OCI-LY1 (cell line): ENCODE measurements around the gene SH3BP4.

ENCODE experiments used
- H2AFZ ChIP-seq: fragments of 200-600 bp; sonication (generic), shearing (Covaris generic); 2 replicates; pipeline ENCODE4 v1.6.0; 2014; ENCODE audit warnings: antibody characterized with exemption, mild to moderate bottlenecking, low read length
- H3F3A ChIP-seq: fragments of 200-600 bp; sonication (generic), shearing (Covaris generic); 2 replicates; pipeline ENCODE4 v1.6.0; 2014; ENCODE audit warnings: mild to moderate bottlenecking, antibody characterized with exemption, low read length, moderate library complexity; ENCODE audit not compliant: insufficient read depth
- H3K27ac ChIP-seq: fragments of 200-600 bp; sonication (generic); 2 replicates; pipeline ENCODE4 v1.5.1; 2014; ENCODE audit warnings: low read length, mixed run types, mild to moderate bottlenecking, low read depth; ENCODE audit not compliant: poor library complexity, severe bottlenecking
- H3K27me3 ChIP-seq: fragments of 200-600 bp; sonication (generic); 2 replicates; pipeline ENCODE4 v1.6.0; 2014; ENCODE audit warnings: antibody characterized with exemption, mild to moderate bottlenecking, low read length, moderate library complexity; ENCODE audit not compliant: insufficient read depth
- H3K36me3 ChIP-seq: fragments of 200-600 bp; sonication (generic); 2 replicates; pipeline ENCODE4 v1.6.1; 2014; ENCODE audit warnings: mild to moderate bottlenecking, antibody characterized with exemption, low read length, moderate library complexity, mixed read lengths; ENCODE audit not compliant: insufficient read depth
- H3K4me1 ChIP-seq: fragments of 200-600 bp; sonication (generic); 2 replicates; pipeline ENCODE4 v1.5.1; 2014; ENCODE audit warnings: mild to moderate bottlenecking, low read length, moderate library complexity; ENCODE audit not compliant: insufficient read depth, severe bottlenecking
- H3K4me2 ChIP-seq: fragments of 200-600 bp; sonication (generic), shearing (Covaris generic); 2 replicates; pipeline ENCODE4 v1.6.1; 2014; ENCODE audit warnings: low read length
- H3K4me3 ChIP-seq: fragments of 200-600 bp; sonication (generic); 2 replicates; pipeline ENCODE4 v1.5.1; 2014; ENCODE audit warnings: low read length, low read depth, mild to moderate bottlenecking, mixed read lengths; ENCODE audit not compliant: poor library complexity, severe bottlenecking
- H3K79me2 ChIP-seq: fragments of 200-600 bp; shearing (Covaris generic); 2 replicates; pipeline ENCODE4 v1.6.1; 2016; ENCODE audit warnings: mixed run types, low read length, mixed read lengths; ENCODE audit not compliant: insufficient read depth
- H3K9ac ChIP-seq: fragments of 200-600 bp; sonication (generic), shearing (Covaris generic); 2 replicates; pipeline ENCODE4 v1.6.1; 2014; ENCODE audit warnings: mild to moderate bottlenecking, low read length, mixed read lengths
- H3K9me2 ChIP-seq: fragments of 200-600 bp; sonication (generic), shearing (Covaris generic); 2 replicates; pipeline ENCODE4 v1.6.1; 2014; ENCODE audit warnings: low read depth, mild to moderate bottlenecking, low read length, mixed read lengths
- H3K9me3 ChIP-seq: fragments of 200-600 bp; shearing (Covaris generic); 2 replicates; pipeline ENCODE4 v1.6.1; 2014; ENCODE audit warnings: low read length, mixed read lengths
- H4K20me1 ChIP-seq: fragments of 200-600 bp; sonication (generic), shearing (Covaris generic); 2 replicates; pipeline ENCODE4 v1.6.0; 2016; ENCODE audit warnings: mild to moderate bottlenecking, low read length; ENCODE audit not compliant: insufficient read depth
- CTCF ChIP-seq: fragments of 200-600 bp; sonication (generic), shearing (Covaris generic); IDR thresholded peaks from 2 replicates; pipeline ENCODE4 v1.5.1; 2017; ENCODE audit warnings: mild to moderate bottlenecking, antibody characterized with exemption, low read length, moderate library complexity, mixed read lengths
- EZH2 ChIP-seq: fragments of 200-600 bp; sonication (generic), shearing (Covaris generic); IDR thresholded peaks from 2 replicates; pipeline ENCODE4 v1.8.0; 2017; ENCODE audit warnings: borderline replicate concordance, mixed run types, mild to moderate bottlenecking, antibody characterized with exemption, low read length, moderate library complexity, mixed read lengths

Gene SH3BP4

GRCh38 chr2:235052514-235053354, 100.9 kb downstream of the SH3BP4 start:
- no peak overlapping the region for H2AFZ ChIP-seq
- TF ChIP-seq EZH2 = no peak
- no peak for TF ChIP-seq CTCF
- H3F3A ChIP-seq = no peaks in the 10 kb centered on the region
- no peak overlapping the region for H3K4me2 ChIP-seq
- no peak overlapping the region for H3K4me3 ChIP-seq
- H3K9me2 ChIP-seq = no peaks in the 10 kb centered on the region
- H3K4me1 ChIP-seq = no peaks in the 10 kb centered on the region
- no peaks in the 10 kb centered on the region for H3K79me2 ChIP-seq
- H3K27me3 ChIP-seq = no peaks in the 10 kb centered on the region
- H3K36me3 ChIP-seq = no peaks in the 10 kb centered on the region
- H4K20me1 ChIP-seq = no peaks in the 10 kb centered on the region
- no peaks in the 10 kb centered on the region for H3K9me3 ChIP-seq
- H3K27ac ChIP-seq = no peak overlapping the region
- H3K9ac ChIP-seq = no peak overlapping the region

- Histone ChIP-seq H4K20me1 (no peaks in the 10 kb centered on the region), H3F3A (no peaks in the 10 kb centered on the region), H3K4me1 (no peaks in the 10 kb centered on the region), H3K27me3 (no peaks in the 10 kb centered on the region), H3K36me3 (no peaks in the 10 kb centered on the region), H3K9me3 (no peaks in the 10 kb centered on the region), H3K9ac (no peak overlapping the region), H3K79me2 (no peaks in the 10 kb centered on the region), H3K4me3 (no peak overlapping the region), H3K27ac (no peak overlapping the region), H3K9me2 (no peaks in the 10 kb centered on the region), H2AFZ (no peak overlapping the region), H3K4me2 (no peak overlapping the region)
- no peak for TF ChIP-seq EZH2
- TF ChIP-seq CTCF = no peak
Measured at GRCh38 chr2:235053651-235054050, 101.8 kb downstream of the SH3BP4 start.

DNA sequence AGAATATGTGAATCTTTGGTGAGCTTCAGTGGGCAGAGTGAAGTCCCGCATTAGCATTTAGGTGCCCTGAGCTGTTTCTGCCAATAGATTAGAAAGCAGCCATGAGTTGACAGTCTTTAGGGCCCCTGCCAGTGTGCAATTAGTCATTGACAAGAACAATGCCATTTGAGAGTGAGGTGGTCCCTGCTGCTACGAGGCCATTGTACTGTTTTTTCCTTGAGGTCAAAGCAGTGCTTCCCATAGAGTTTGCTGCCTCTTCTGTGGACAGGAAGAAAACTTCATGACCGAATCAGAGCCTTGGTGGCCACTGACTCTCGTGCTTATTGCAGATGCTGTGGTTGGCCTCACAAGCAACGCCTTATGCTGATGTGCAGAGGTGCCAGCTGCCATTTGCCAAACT, 102.7 kb downstream of the SH3BP4 start:
- H3K4me2 ChIP-seq = no peak overlapping the region
- H3K79me2 ChIP-seq = no peaks in the 10 kb centered on the region
- H3K9me2 ChIP-seq = no peaks in the 10 kb centered on the region
- H3K36me3 ChIP-seq = no peaks in the 10 kb centered on the region
- H3K9me3 ChIP-seq = no peaks in the 10 kb centered on the region
- TF ChIP-seq CTCF = no peak
- no peak for TF ChIP-seq EZH2
- H4K20me1 ChIP-seq = no peaks in the 10 kb centered on the region
- no peak overlapping the region for H3K27ac ChIP-seq
- no peak overlapping the region for H3K4me3 ChIP-seq
- no peaks in the 10 kb centered on the region for H3K27me3 ChIP-seq
- no peak overlapping the region for H3K9ac ChIP-seq
- no peaks in the 10 kb centered on the region for H3K4me1 ChIP-seq
- no peaks in the 10 kb centered on the region for H3F3A ChIP-seq
- H2AFZ ChIP-seq = no peak overlapping the region
